RWPE2 (cell line): ENCODE measurements around the gene PPL.

Experiments
- ATAC-seq: fragments of 200-7000 bp; cut with Tn5 transposase; 3 replicates; pipeline ENCODE4 v1.9.1; 2021; ENCODE audit warnings: low read depth
- DNase-seq: peaks from one replicate; pipeline ENCODE4 v3.0.0-alpha.2; 2020; ENCODE audit warnings: low spot score
- H3K27ac ChIP-seq: fragments of 450-650 bp; 2 replicates; pipeline ENCODE4 v1.5.1; 2017; ENCODE audit warnings: mild to moderate bottlenecking; ENCODE audit not compliant: poor library complexity, severe bottlenecking
- H3K27me3 ChIP-seq: fragments of 250-450 bp; sonication (Bioruptor Pico); 2 replicates; pipeline ENCODE4 v1.5.1; 2021; ENCODE audit warnings: mild to moderate bottlenecking, moderate library complexity; ENCODE audit not compliant: insufficient read depth, poor library complexity, severe bottlenecking
- H3K36me3 ChIP-seq: fragments of 250-450 bp; sonication (Bioruptor Pico); 2 replicates; pipeline ENCODE4 v1.5.1; 2020; ENCODE audit warnings: low read depth, mild to moderate bottlenecking, moderate library complexity
- H3K4me1 ChIP-seq: fragments of 250-450 bp; sonication (Bioruptor Pico); 2 replicates; pipeline ENCODE4 v1.5.1; 2021; ENCODE audit warnings: mild to moderate bottlenecking, moderate library complexity; ENCODE audit not compliant: insufficient read depth, poor library complexity, severe bottlenecking
- H3K4me3 ChIP-seq: fragments of 250-450 bp; sonication (Bioruptor Pico); 2 replicates; pipeline ENCODE4 v1.5.1; 2021; ENCODE audit warnings: mild to moderate bottlenecking, moderate library complexity; ENCODE audit not compliant: severe bottlenecking
- H3K9me3 ChIP-seq: fragments of 250-450 bp; sonication (Bioruptor Pico); 2 replicates; pipeline ENCODE4 v1.5.1; 2021; ENCODE audit warnings: mild to moderate bottlenecking, moderate library complexity; ENCODE audit not compliant: severe bottlenecking
- CTCF ChIP-seq: fragments of 450-650 bp; IDR thresholded peaks from one replicate; pipeline ENCODE4 v1.5.1; 2017; ENCODE audit warnings: mild to moderate bottlenecking, moderate library complexity; ENCODE audit not compliant: poor library complexity, severe bottlenecking

Gene PPL

GRCh38 chr16:4884972-4885874 lies 51.7 kb downstream of the PPL start:
- TF ChIP-seq CTCF: no peak
- peaks cover 97% of the 10 kb centered on the region for H3K36me3 ChIP-seq
- no peak overlapping the region for H3K4me3 ChIP-seq
- H3K27me3 ChIP-seq: no peaks in the 10 kb centered on the region
- DNase-seq: no peak
- H3K4me1 ChIP-seq: peaks cover 14% of the 10 kb centered on the region
- ATAC-seq: no peak
- H3K27ac ChIP-seq: no peak overlapping the region
- H3K9me3 ChIP-seq: no peaks in the 10 kb centered on the region

- Histone ChIP-seq H3K36me3 (peaks cover 97% of the 10 kb centered on the region), H3K4me1 (peaks cover 14% of the 10 kb centered on the region), H3K27ac (no peak overlapping the region), H3K27me3 (no peaks in the 10 kb centered on the region), H3K4me3 (no peak overlapping the region), H3K9me3 (no peaks in the 10 kb centered on the region)
- no peak for ATAC-seq
- no peak for TF ChIP-seq CTCF
- no peak for DNase-seq
Measured at GRCh38 chr16:4884209-4884608, 52.7 kb downstream of the PPL start.

GRCh38 chr16:4883501-4883900 lies 53.4 kb downstream of the PPL start:
- no peak for ATAC-seq
- H3K36me3 ChIP-seq: peaks cover 99% of the 10 kb centered on the region
- H3K4me1 ChIP-seq: peaks cover 14% of the 10 kb centered on the region
- peak overlapping the region; percentile 68 for H3K27ac ChIP-seq
- DNase-seq: no peak
- H3K4me3 ChIP-seq: no peak overlapping the region
- H3K27me3 ChIP-seq: no peaks in the 10 kb centered on the region
- no peak for TF ChIP-seq CTCF
- H3K9me3 ChIP-seq: no peaks in the 10 kb centered on the region

- no peak for TF ChIP-seq CTCF
- ATAC-seq: peak; percentile 86
- peak; percentile 90 for DNase-seq
- peaks cover 14% of the 10 kb centered on the region for H3K4me1 ChIP-seq
- peak overlapping the region; percentile 68 for H3K27ac ChIP-seq
- H3K36me3 ChIP-seq: peaks cover 99% of the 10 kb centered on the region
- no peak overlapping the region for H3K4me3 ChIP-seq
- H3K9me3 ChIP-seq: no peaks in the 10 kb centered on the region
- no peaks in the 10 kb centered on the region for H3K27me3 ChIP-seq
Measured at GRCh38 chr16:4882633-4883285, 54.2 kb downstream of the PPL start.
